ENCODE measurements around the gene INTU.

DNA sequence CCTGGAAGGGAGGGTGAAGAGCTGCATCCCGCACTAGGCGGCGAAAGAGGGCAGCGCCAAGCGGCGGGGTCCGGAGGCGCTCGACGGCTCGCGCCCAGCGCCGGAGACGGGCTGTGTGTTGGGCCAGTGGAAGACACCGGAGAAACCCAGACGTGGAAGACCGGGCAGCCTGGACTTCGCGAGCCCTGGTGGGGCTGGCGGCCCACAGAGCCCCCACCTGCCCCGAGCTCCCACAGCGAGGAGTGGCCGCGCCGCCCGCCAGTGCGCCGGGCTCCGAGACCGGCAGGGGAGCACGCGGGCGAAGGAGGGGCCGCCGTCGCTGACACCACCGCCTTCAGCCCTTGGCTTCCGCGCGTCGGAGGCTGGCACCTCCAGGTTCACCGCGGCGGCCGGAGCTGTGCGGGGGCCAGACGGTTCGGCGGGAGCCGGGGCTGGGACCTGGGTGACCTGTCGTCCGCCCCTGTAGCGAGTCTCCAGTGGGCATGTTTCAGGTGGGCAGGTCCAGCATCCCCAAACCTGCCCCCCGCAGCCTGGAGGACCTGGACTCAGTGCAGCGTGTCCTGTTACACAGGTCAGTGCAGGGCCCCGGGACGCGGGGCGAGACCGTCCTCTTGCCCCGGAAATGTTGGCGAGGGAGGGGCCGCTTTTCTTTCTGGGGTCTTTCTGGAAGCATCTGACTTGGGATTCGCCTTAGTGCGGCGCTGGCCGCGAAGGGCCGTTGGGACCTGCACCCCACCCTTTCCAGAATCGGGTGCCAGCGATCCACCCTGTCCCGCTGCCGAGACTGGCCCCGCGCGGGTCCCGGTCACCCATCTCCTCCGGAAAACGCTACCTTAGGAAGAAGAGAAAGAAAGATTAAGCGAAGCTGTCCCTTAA is 9.6 kb upstream of the INTU start:
- TF ChIP-seq CTCF (IDR thresholded peaks at IDR 0.05; ENCODE audit: low read depth, low read length, missing input control) (no peak), EGR1 (IDR thresholded peaks at IDR 0.05; ENCODE audit: low read depth in 2 of 2) (no peak), TAF1 (conservative IDR thresholded peaks at IDR 0.05) (no peak)
